H1 (cell line): Measurements from ENCODE around the gene CARD11. TPM values are rescaled to one million over a fixed set of nuclear protein-coding genes. Genes with fewer than 3 reads are reported as not detected.

Experiments used
- CTCF ChIA-PET: fragments of 300-600 bp; sonication (Branson Sonifier 250); formaldehyde crosslinking; loops from one replicate; lab custom pipeline; 2021; ENCODE audit not compliant: partially characterized antibody; lab: Charles Lee
- POLR2A ChIA-PET: fragments of 300-600 bp; sonication (Branson Sonifier 250); formaldehyde crosslinking; loops from one replicate; lab custom pipeline; 2021; ENCODE audit warnings: inconsistent platforms; ENCODE audit not compliant: partially characterized antibody; lab: Charles Lee
- DNase-seq, 2 experiments: peaks; one replicate each; pipeline versions ENCODE4 v3.0.0 to v3.0.0-alpha.2; 2010 to 2022; ENCODE audit warnings: low spot score in 2 of 2, low read depth in 1 of 2, mixed read lengths in 1 of 2
- FAIRE-seq: peaks from 2 replicates; lab custom pipeline; 2011; peaks lifted over from hg19 to GRCh38; lab: Jason Lieb, UNC
- H2AFZ ChIP-seq: 2 replicates; pipeline ENCODE4 v1.8.1; 2012; ENCODE audit warnings: low read length, inconsistent platforms
- H2AK5ac ChIP-seq: 2 replicates; pipeline ENCODE4 v1.6.1; 2013; ENCODE audit warnings: low read depth, low read length
- H2BK120ac ChIP-seq: replicated peaks from 2 replicates; pipeline ENCODE3; 2013; ENCODE audit warnings: low read depth, low read length, inconsistent platforms
- H2BK12ac ChIP-seq: 2 replicates; pipeline ENCODE4 v1.6.1; 2013; ENCODE audit warnings: low read depth, low read length
- H2BK15ac ChIP-seq: 2 replicates; pipeline ENCODE4 v1.6.1; 2013; ENCODE audit warnings: low read length
- H2BK20ac ChIP-seq: 2 replicates; pipeline ENCODE4 v1.6.1; 2013; ENCODE audit warnings: low read length
- H2BK5ac ChIP-seq: 2 replicates; pipeline ENCODE4 v1.6.1; 2013; ENCODE audit warnings: low read depth, low read length
- H3K14ac ChIP-seq: 2 replicates; pipeline ENCODE4 v1.6.1; 2013; ENCODE audit warnings: inconsistent platforms; ENCODE audit not compliant: insufficient read length
- H3K18ac ChIP-seq: 2 replicates; pipeline ENCODE4 v1.6.1; 2013; ENCODE audit warnings: low read length; ENCODE audit errors: extremely low read depth
- H3K23ac ChIP-seq: 2 replicates; pipeline ENCODE4 v1.6.1; 2013; ENCODE audit warnings: inconsistent platforms; ENCODE audit not compliant: insufficient read length
- H3K23me2 ChIP-seq: 2 replicates; pipeline ENCODE4 v1.6.1; 2013; ENCODE audit warnings: low read depth, low read length
- H3K27ac ChIP-seq: 2 replicates; pipeline ENCODE4 v1.6.1; 2011; ENCODE audit warnings: low read depth, low read length, inconsistent platforms
- H3K27me3 ChIP-seq, 4 experiments: replicated peaks in 1 of 4; 1 replicate in 1 of 4; 2 replicates in 3 of 4; pipeline versions ENCODE4 v1.6.1 to v1.8.1; 2011 to 2013; ENCODE audit warnings: low read length in 3 of 4, mild to moderate bottlenecking in 3 of 4, inconsistent platforms in 2 of 4, mixed read lengths in 2 of 4, moderate library complexity in 1 of 4; ENCODE audit not compliant: control insufficient read depth in 3 of 4, insufficient read depth in 3 of 4; ENCODE audit errors: extremely low read depth in 1 of 4
- H3K36me3 ChIP-seq, 4 experiments: 2 replicates each; pipeline versions ENCODE4 v1.6.1 to v1.8.1; 2011 to 2013; ENCODE audit warnings: mild to moderate bottlenecking in 4 of 4, low read length in 3 of 4, moderate library complexity in 2 of 4, control low read depth in 1 of 4, inconsistent platforms in 1 of 4; ENCODE audit not compliant: insufficient read depth in 4 of 4, control insufficient read depth in 2 of 4
- H3K4ac ChIP-seq: replicated peaks from 2 replicates; pipeline ENCODE3; 2013; ENCODE audit warnings: low read length, low read depth, mixed read lengths, inconsistent platforms; ENCODE audit not compliant: insufficient read length
- H3K4me1 ChIP-seq, 4 experiments: replicated peaks in 1 of 4; 1 replicate in 1 of 4; 2 replicates in 3 of 4; pipeline versions ENCODE4 v1.6.1 to v1.8.1; 2011 to 2013; ENCODE audit warnings: low read length in 3 of 4, inconsistent platforms in 2 of 4, mixed read lengths in 1 of 4; ENCODE audit not compliant: insufficient read depth in 4 of 4, control insufficient read depth in 3 of 4
- H3K4me2 ChIP-seq, 2 experiments: 2 replicates each; pipeline versions ENCODE4 v1.6.1 to v1.8.1; 2011 to 2013; ENCODE audit warnings: low read depth in 2 of 2, low read length in 2 of 2, control low read depth in 1 of 2, inconsistent platforms in 1 of 2, mild to moderate bottlenecking in 1 of 2; ENCODE audit not compliant: insufficient read depth in 1 of 2
- H3K4me3 ChIP-seq, 4 experiments: fragments of 200-600, 300-600 bp in 1 of 4; sonication (generic), shearing (Covaris generic), sonication (Bioruptor Twin) in 1 of 4; 2 replicates each; pipeline versions ENCODE4 v1.5.1 to v1.8.1; 2011 to 2016; ENCODE audit warnings: low read length in 4 of 4, low read depth in 3 of 4, control low read depth in 2 of 4, inconsistent platforms in 2 of 4, mild to moderate bottlenecking in 2 of 4, mixed read lengths in 1 of 4, moderate library complexity in 1 of 4; ENCODE audit not compliant: insufficient read depth in 2 of 4; ENCODE audit errors: extremely low read depth in 1 of 4
- H3K56ac ChIP-seq: replicated peaks from 2 replicates; pipeline ENCODE3; 2013; ENCODE audit warnings: low read depth, mild to moderate bottlenecking, mixed read lengths, low read length, inconsistent platforms; ENCODE audit not compliant: insufficient read length
- H3K79me1 ChIP-seq: 2 replicates; pipeline ENCODE4 v1.6.1; 2013; ENCODE audit warnings: low read depth, low read length, control low read depth
- H3K79me2 ChIP-seq, 2 experiments: 2 replicates each; pipeline versions ENCODE4 v1.6.1 to v1.8.1; 2012 to 2013; ENCODE audit warnings: low read length in 2 of 2, mild to moderate bottlenecking in 2 of 2, inconsistent platforms in 1 of 2; ENCODE audit not compliant: insufficient read depth in 2 of 2, control insufficient read depth in 1 of 2
- H3K9ac ChIP-seq, 4 experiments: replicated peaks in 1 of 4; 1 replicate in 1 of 4; 2 replicates in 3 of 4; pipeline versions ENCODE4 v1.6.1 to v1.8.1; 2011 to 2013; ENCODE audit warnings: low read depth in 3 of 4, low read length in 3 of 4, control low read depth in 2 of 4, mild to moderate bottlenecking in 2 of 4, moderate library complexity in 2 of 4, inconsistent platforms in 1 of 4; ENCODE audit errors: extremely low read depth in 1 of 4
- H3K9me3 ChIP-seq, 2 experiments: 2 replicates each; pipeline versions ENCODE4 v1.6.1 to v1.8.1; 2012 to 2013; ENCODE audit warnings: mild to moderate bottlenecking in 2 of 2, moderate library complexity in 2 of 2, control low read depth in 1 of 2, inconsistent platforms in 1 of 2, low read depth in 1 of 2, low read length in 1 of 2, mixed read lengths in 1 of 2; ENCODE audit not compliant: insufficient read depth in 2 of 2
- H4K20me1 ChIP-seq, 2 experiments: replicated peaks in 1 of 2; 2 replicates each; pipeline versions ENCODE3 to v1.8.1; 2011 to 2013; ENCODE audit warnings: inconsistent platforms in 2 of 2, low read length in 2 of 2, mild to moderate bottlenecking in 1 of 2; ENCODE audit not compliant: insufficient read depth in 2 of 2, control insufficient read depth in 1 of 2
- H4K5ac ChIP-seq: 2 replicates; pipeline ENCODE4 v1.6.1; 2013; ENCODE audit warnings: low read length, low read depth, mixed read lengths, inconsistent platforms; ENCODE audit not compliant: insufficient read length
- H4K8ac ChIP-seq: 2 replicates; pipeline ENCODE4 v1.8.0; 2013; ENCODE audit warnings: mild to moderate bottlenecking, moderate library complexity, low read length, inconsistent platforms; ENCODE audit not compliant: insufficient read depth; ENCODE audit errors: extremely low read depth
- H4K91ac ChIP-seq: replicated peaks from 2 replicates; pipeline ENCODE3; 2013; ENCODE audit warnings: low read length, mixed read lengths, inconsistent platforms; ENCODE audit not compliant: insufficient read length
- CBX5 ChIP-seq: fragments of 300-800, 300-1000 bp; sonication (generic); IDR thresholded peaks from 2 replicates; pipeline ENCODE4 v1.7.1; 2016; ENCODE audit warnings: antibody characterized with exemption, low read length, low read depth
- CEBPB ChIP-seq: IDR thresholded peaks from 2 replicates; pipeline ENCODE4 v1.6.1; 2012; ENCODE audit warnings: low read depth, low read length
- CREB1 ChIP-seq: IDR thresholded peaks from 2 replicates; pipeline ENCODE4 v1.6.1; 2012; ENCODE audit warnings: inconsistent platforms
- EZH2 ChIP-seq: fragments of 200-600 bp; sonication (generic); IDR thresholded peaks from 2 replicates; pipeline ENCODE4 v1.7.1; 2012; ENCODE audit warnings: low read depth, mild to moderate bottlenecking, moderate library complexity, low read length, inconsistent platforms; ENCODE audit not compliant: severe bottlenecking
- SIX5 ChIP-seq: IDR thresholded peaks from 2 replicates; pipeline ENCODE4 v1.6.1; 2011; ENCODE audit warnings: mild to moderate bottlenecking, low read depth, low read length
- SUZ12 ChIP-seq: fragments of 200-600 bp; sonication (generic); IDR thresholded peaks from 2 replicates; pipeline ENCODE4 v1.6.1; 2012; ENCODE audit warnings: mild to moderate bottlenecking, inconsistent platforms, low read length, moderate library complexity, mixed read lengths
- ZNF274 ChIP-seq: IDR thresholded peaks from 2 replicates; pipeline ENCODE4 v1.7.0; 2012; ENCODE audit warnings: low read length, borderline replicate concordance; ENCODE audit errors: extremely low read depth
- WGBS, 2 experiments: shearing (Covaris generic) in 1 of 2; methylation state at CpG; one replicate each; pipeline versions ENCODE4 v1.1.6 to v1.1.7; 2013 to 2015; ENCODE audit warnings: low lambda C conversion rate in 2 of 2, mixed read lengths in 2 of 2, inconsistent platforms in 1 of 2, low coverage in 1 of 2, missing lambda C conversion rate in 1 of 2; ENCODE audit not compliant: insufficient replicate concordance in 2 of 2, insufficient coverage in 1 of 2, insufficient read length in 1 of 2; ENCODE audit errors: extremely low coverage in 1 of 2, missing lambda C conversion rate in 1 of 2; 5-methylcytosine and 5-hydroxymethylcytosine counted together
- polyA plus RNA-seq, 7 experiments: library from polyadenylated mRNA; depleted of rRNA in 3 of 7; stranded (reverse) in 5 of 7; unstranded in 2 of 7; fragments of >200 nt in 5 of 7; fragments of 200-250 nt in 2 of 7; gene quantifications; 1 replicate in 5 of 7; 2 replicates in 1 of 7; 4 replicates in 1 of 7; pipeline versions ENCODE4 v1.2.1 to v1.2.3, GENCODE V29; 2011 to 2013; ENCODE audit warnings: missing spikeins in 2 of 7, mixed read lengths in 2 of 7
- total RNA-seq: library from RNA; stranded (reverse); fragmentation: NEBNext Ultra II Directional; extraction: Animal tissue kit (Norgen Biotek cat#: 25700); gene quantifications from 2 replicates; pipeline ENCODE4 v1.2.1, GENCODE V29; 2021
- TF ChIP-seq, protein P1 (sequence below), 3 experiments: IDR thresholded peaks; 1 replicate in 2 of 3; 2 replicates in 1 of 3; pipeline versions ENCODE4 v1.5.1 to v1.6.1; 2011; ENCODE audit warnings: low read length in 3 of 3, mild to moderate bottlenecking in 3 of 3, inconsistent platforms in 2 of 3, low read depth in 1 of 3, moderate library complexity in 1 of 3; ENCODE audit not compliant: insufficient read depth in 1 of 3; ENCODE audit errors: control extremely low read depth in 1 of 3

Gene CARD11
- total and polyA plus RNA-seq, 2 of the 8 experiments (the other 6 are each of a cell fraction or from before 2014, with no cell fraction given), result 12.6 to 29.8 TPM

DNA sequence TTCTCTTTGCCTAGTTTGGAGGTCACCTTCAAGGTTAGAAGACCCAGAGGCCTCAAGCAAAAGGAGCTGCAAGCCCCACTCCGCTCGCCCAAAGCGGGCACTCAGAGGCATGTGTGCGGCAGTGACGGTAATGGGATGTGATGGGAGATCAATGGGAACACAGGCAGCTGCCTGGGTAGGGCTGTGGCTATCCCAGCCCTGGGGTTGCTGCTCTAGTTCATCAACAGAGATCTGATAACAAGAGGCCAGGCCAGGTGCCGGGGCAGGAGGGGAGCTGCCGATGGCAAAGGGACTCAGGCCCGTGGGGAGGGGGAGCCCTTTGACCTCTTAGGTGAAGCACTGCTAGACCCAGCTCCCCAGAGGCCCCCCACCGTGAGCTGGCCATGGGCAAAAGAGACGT lies 147.5 kb downstream of the CARD11 start:
- H3K4me2 ChIP-seq, result no peak overlapping the region
- H4K91ac ChIP-seq, result no peak overlapping the region
- no peak for TF ChIP-seq CEBPB
- TF ChIP-seq, protein P1, sequence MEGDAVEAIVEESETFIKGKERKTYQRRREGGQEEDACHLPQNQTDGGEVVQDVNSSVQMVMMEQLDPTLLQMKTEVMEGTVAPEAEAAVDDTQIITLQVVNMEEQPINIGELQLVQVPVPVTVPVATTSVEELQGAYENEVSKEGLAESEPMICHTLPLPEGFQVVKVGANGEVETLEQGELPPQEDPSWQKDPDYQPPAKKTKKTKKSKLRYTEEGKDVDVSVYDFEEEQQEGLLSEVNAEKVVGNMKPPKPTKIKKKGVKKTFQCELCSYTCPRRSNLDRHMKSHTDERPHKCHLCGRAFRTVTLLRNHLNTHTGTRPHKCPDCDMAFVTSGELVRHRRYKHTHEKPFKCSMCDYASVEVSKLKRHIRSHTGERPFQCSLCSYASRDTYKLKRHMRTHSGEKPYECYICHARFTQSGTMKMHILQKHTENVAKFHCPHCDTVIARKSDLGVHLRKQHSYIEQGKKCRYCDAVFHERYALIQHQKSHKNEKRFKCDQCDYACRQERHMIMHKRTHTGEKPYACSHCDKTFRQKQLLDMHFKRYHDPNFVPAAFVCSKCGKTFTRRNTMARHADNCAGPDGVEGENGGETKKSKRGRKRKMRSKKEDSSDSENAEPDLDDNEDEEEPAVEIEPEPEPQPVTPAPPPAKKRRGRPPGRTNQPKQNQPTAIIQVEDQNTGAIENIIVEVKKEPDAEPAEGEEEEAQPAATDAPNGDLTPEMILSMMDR (IDR thresholded peaks at IDR 0.05; ENCODE audit: control extremely low read depth in 1 of 3, insufficient read depth in 1 of 3, low read depth in 1 of 3, low read length in 3 of 3), result no peak
- no peak for TF ChIP-seq SUZ12
- no peak for TF ChIP-seq CBX5
- TF ChIP-seq EZH2, result no peak
- no peak for TF ChIP-seq CREB1
- no peak for TF ChIP-seq SIX5
- no peak for TF ChIP-seq ZNF274
- H2BK15ac ChIP-seq, result no peak overlapping the region
- H3K36me3 ChIP-seq, result no peaks in the 10 kb centered on the region
- H3K79me1 ChIP-seq, result no peaks in the 10 kb centered on the region
- FAIRE-seq (no peak), DNase-seq (no peak)
- no peak overlapping the region for H3K4ac ChIP-seq
- no peaks in the 10 kb centered on the region; a peak in 1 of 7 replicates for H3K4me1 ChIP-seq
- H3K9me3 ChIP-seq, result no peaks in the 10 kb centered on the region
- H3K23me2 ChIP-seq, result no peaks in the 10 kb centered on the region
- no peak overlapping the region for H3K14ac ChIP-seq
- WGBS, 2 experiments, result 88% methylated on average over 10 of the region's 10 CpGs; no CpG with 5 or more reads in 1 of the 2 experiments
- H2AK5ac ChIP-seq, result no peak overlapping the region
- ChIA-PET CTCF (interaction anchor here (0.8 to 2.7 kb wide), 7 partner anchors 9 to 186 kb away, joined by 3 to 16 read pairs (median 5); no protein-coding TSS in a partner anchor), POLR2A (no interaction called here)
- no peak overlapping the region for H4K5ac ChIP-seq
- no peak overlapping the region for H2BK20ac ChIP-seq
- no peak overlapping the region for H2BK5ac ChIP-seq
- H3K23ac ChIP-seq, result no peak overlapping the region
- H2AFZ ChIP-seq, result no peak overlapping the region
- no peaks in the 10 kb centered on the region for H4K20me1 ChIP-seq
- no peak overlapping the region for H4K8ac ChIP-seq
- H2BK12ac ChIP-seq, result no peak overlapping the region
- H3K79me2 ChIP-seq, result no peaks in the 10 kb centered on the region
- no peak overlapping the region for H3K4me3 ChIP-seq
- no peak overlapping the region; a peak in 1 of 7 replicates for H3K9ac ChIP-seq
- H3K18ac ChIP-seq, result no peak overlapping the region
- no peaks in the 10 kb centered on the region for H3K27me3 ChIP-seq
- H2BK120ac ChIP-seq, result no peak overlapping the region
- H3K56ac ChIP-seq, result no peak overlapping the region
- no peak overlapping the region for H3K27ac ChIP-seq
